WTC11 (cell line): ENCODE data around the gene ASB15. TPM values are rescaled to one million over a fixed set of nuclear protein-coding genes. Genes with fewer than 3 reads are reported as not detected.

Source experiments
- ATAC-seq: fragments of 200-7000 bp; cut with Tn5 transposase; 2 replicates; pipeline ENCODE4 v1.10.0; 2021; ENCODE audit warnings: mild to moderate bottlenecking, moderate library complexity
- CTCF ChIA-PET: fragments of 300-600 bp; sonication (Branson Sonifier 250); formaldehyde crosslinking; loops from one replicate; lab custom pipeline; 2021; ENCODE audit warnings: antibody characterized with exemption; lab: Charles Lee
- POLR2A ChIA-PET: fragments of 350-600 bp; sonication (Branson Sonifier 250); formaldehyde crosslinking; loops from one replicate; lab custom pipeline; 2021; ENCODE audit warnings: antibody characterized with exemption; lab: Charles Lee
- DNase-seq: peaks from one replicate; pipeline ENCODE4 v3.0.0; 2021; ENCODE audit warnings: low spot score
- H3K27ac Mint-ChIP-seq: 2 replicates; pipeline ENCODE4 v1.8.0; 2021; ENCODE audit warnings: mixed read lengths
- H3K27me3 Mint-ChIP-seq: 2 replicates; pipeline ENCODE4 v1.8.0; 2021; ENCODE audit warnings: low read depth, mild to moderate bottlenecking, moderate library complexity, mixed read lengths
- H3K36me3 Mint-ChIP-seq: 2 replicates; pipeline ENCODE4 v1.8.0; 2021; ENCODE audit warnings: mixed read lengths
- H3K4me1 Mint-ChIP-seq: 2 replicates; pipeline ENCODE4 v1.8.0; 2022; ENCODE audit warnings: mixed read lengths
- H3K4me3 Mint-ChIP-seq: 2 replicates; pipeline ENCODE4 v1.8.0; 2021; ENCODE audit warnings: mild to moderate bottlenecking, moderate library complexity, mixed read lengths
- H3K9me3 Mint-ChIP-seq: 2 replicates; pipeline ENCODE4 v1.8.0; 2021; ENCODE audit warnings: mixed read lengths
- EMX1 ChIP-seq: fragments of 250-450 bp; sonication (Bioruptor Pico); IDR thresholded peaks from 2 replicates; pipeline ENCODE4 v1.8.0; 2021; ENCODE audit warnings: mild to moderate bottlenecking
- ESRRA ChIP-seq: sonication (generic); formaldehyde crosslinking; IDR thresholded peaks from 2 replicates; pipeline ENCODE4 v1.8.1; 2022; ENCODE audit warnings: mild to moderate bottlenecking, missing genetic modification reagents, borderline replicate concordance
- GTF2I ChIP-seq: fragments of 250-450 bp; sonication (Bioruptor Pico); conservative IDR thresholded peaks from 2 replicates; pipeline ENCODE4 v1.4.0; 2021; ENCODE audit warnings: mild to moderate bottlenecking
- MXD4 ChIP-seq: fragments of 250-450 bp; sonication (Bioruptor Pico); IDR thresholded peaks from 2 replicates; pipeline ENCODE4 v1.8.0; 2021; ENCODE audit warnings: mild to moderate bottlenecking, moderate library complexity, borderline replicate concordance
- NR2C2 ChIP-seq: sonication (generic); formaldehyde crosslinking; IDR thresholded peaks from 2 replicates; pipeline ENCODE4 v1.8.0; 2022; ENCODE audit warnings: mild to moderate bottlenecking, missing genetic modification reagents
- OVOL2 ChIP-seq: fragments of 250-450 bp; sonication (Bioruptor Pico); IDR thresholded peaks from 2 replicates; pipeline ENCODE4 v1.9.0; 2021; ENCODE audit warnings: mild to moderate bottlenecking, borderline replicate concordance
- PRDM15 ChIP-seq: sonication (generic); formaldehyde crosslinking; IDR thresholded peaks from 2 replicates; pipeline ENCODE4 v1.8.0; 2022; ENCODE audit warnings: missing genetic modification reagents
- RELA ChIP-seq: sonication (generic); formaldehyde crosslinking; IDR thresholded peaks from 2 replicates; pipeline ENCODE4 v1.8.1; 2022; ENCODE audit warnings: missing genetic modification reagents, mild to moderate bottlenecking, borderline replicate concordance
- RORB ChIP-seq: fragments of 250-450 bp; sonication (Bioruptor Pico); IDR thresholded peaks from 2 replicates; pipeline ENCODE4 v1.9.0; 2021; ENCODE audit warnings: mild to moderate bottlenecking
- SMAD4 ChIP-seq: sonication (generic); formaldehyde crosslinking; IDR thresholded peaks from 2 replicates; pipeline ENCODE4 v1.8.0; 2022; ENCODE audit warnings: mild to moderate bottlenecking, missing genetic modification reagents
- SOX15 ChIP-seq: fragments of 250-450 bp; sonication (Bioruptor Pico); IDR thresholded peaks from 2 replicates; pipeline ENCODE4 v1.9.0; 2021; ENCODE audit warnings: mild to moderate bottlenecking
- ZNF317 ChIP-seq: sonication (generic); formaldehyde crosslinking; IDR thresholded peaks from 2 replicates; pipeline ENCODE4 v1.8.1; 2023; ENCODE audit warnings: low read depth, mild to moderate bottlenecking, moderate library complexity, missing genetic modification reagents, borderline replicate concordance
- ZNF416 ChIP-seq: fragments of 250-450 bp; sonication (Bioruptor Pico); IDR thresholded peaks from 2 replicates; pipeline ENCODE4 v1.9.0; 2021; ENCODE audit warnings: mild to moderate bottlenecking, inconsistent platforms
- total RNA-seq: library from RNA; stranded (reverse); gene quantifications from 3 replicates; pipeline ENCODE4 v1.2.3, GENCODE V29; 2021
- TF ChIP-seq, protein P1 (sequence below): sonication (generic); formaldehyde crosslinking; IDR thresholded peaks from 2 replicates; pipeline ENCODE4 v1.8.0; 2023; ENCODE audit warnings: missing genetic modification reagents
- TF ChIP-seq, protein P2 (sequence below): fragments of 250-450 bp; sonication (Bioruptor Pico); IDR thresholded peaks from 2 replicates; pipeline ENCODE4 v1.9.0; 2021; ENCODE audit warnings: mild to moderate bottlenecking, borderline replicate concordance
- TF ChIP-seq, protein P3 (sequence below): sonication (generic); formaldehyde crosslinking; conservative IDR thresholded peaks from 2 replicates; pipeline ENCODE4 v1.8.1; 2022; ENCODE audit warnings: mild to moderate bottlenecking, missing genetic modification reagents
- TF ChIP-seq, protein P4 (sequence below): sonication (generic); formaldehyde crosslinking; IDR thresholded peaks from 2 replicates; pipeline ENCODE4 v1.8.0; 2023; ENCODE audit warnings: mild to moderate bottlenecking, missing genetic modification reagents
- TF ChIP-seq, protein P5 (sequence below): sonication (generic); formaldehyde crosslinking; IDR thresholded peaks from 2 replicates; pipeline ENCODE4 v1.8.1; 2022; ENCODE audit warnings: low read depth, mild to moderate bottlenecking, moderate library complexity, missing genetic modification reagents, borderline replicate concordance

ASB15 gene
- total RNA-seq, 1 experiment from 2014 or later: not detected

GRCh38 chr7:123552641-123553040 is 49.0 kb upstream of the ASB15 start:
- Mint-ChIP-seq H3K4me3 (no peak overlapping the region), H3K9me3 (peaks cover 4% of the 10 kb centered on the region; the same call in 1 of the 2 replicates), H3K27me3 (no peaks in the 10 kb centered on the region), H3K4me1 (no peaks in the 10 kb centered on the region), H3K36me3 (peaks cover 28% of the 10 kb centered on the region), H3K27ac (no peak overlapping the region)
- no peak for DNase-seq
- no peak for TF ChIP-seq RORB (CRISPR knock-in tag)
- no peak for ATAC-seq
- ChIA-PET CTCF (interaction anchor here (1.5 kb wide), 1 partner anchor 72 kb away, joined by 3 read pairs; no protein-coding TSS in a partner anchor), POLR2A (no interaction called here)

DNA sequence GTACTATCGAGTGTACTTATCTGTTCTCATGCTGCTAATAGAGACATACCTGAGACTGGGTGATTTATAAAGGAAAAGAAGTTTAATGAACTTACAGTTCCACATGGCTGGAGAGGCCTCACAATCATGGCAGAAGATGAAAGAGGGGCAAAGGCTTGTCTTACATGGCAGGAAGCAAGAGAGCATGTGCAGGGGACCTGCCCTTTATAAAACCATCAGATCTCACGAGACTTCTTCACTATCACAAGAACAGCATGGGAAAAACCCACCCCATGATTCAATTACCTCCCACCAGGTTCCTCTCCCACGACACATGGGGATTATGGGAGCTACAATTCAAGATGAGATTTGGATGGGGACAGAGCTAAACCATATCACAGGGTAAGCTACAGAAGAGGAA is 48.5 kb upstream of the ASB15 start:
- peaks cover 28% of the 10 kb centered on the region for H3K36me3 Mint-ChIP-seq
- no peaks in the 10 kb centered on the region for H3K27me3 Mint-ChIP-seq
- no peak for DNase-seq
- H3K27ac Mint-ChIP-seq: no peak overlapping the region
- TF ChIP-seq GTF2I (CRISPR knock-in tag) (no peak), ZNF416 (CRISPR knock-in tag) (no peak), PRDM15 (CRISPR knock-in tag) (no peak), ZNF317 (CRISPR knock-in tag) (no peak), OVOL2 (CRISPR knock-in tag) (no peak), NR2C2 (CRISPR knock-in tag) (no peak), RELA (CRISPR knock-in tag) (no peak), SMAD4 (CRISPR knock-in tag) (no peak), RORB (CRISPR knock-in tag) (no peak)
- TF ChIP-seq, protein P1, sequence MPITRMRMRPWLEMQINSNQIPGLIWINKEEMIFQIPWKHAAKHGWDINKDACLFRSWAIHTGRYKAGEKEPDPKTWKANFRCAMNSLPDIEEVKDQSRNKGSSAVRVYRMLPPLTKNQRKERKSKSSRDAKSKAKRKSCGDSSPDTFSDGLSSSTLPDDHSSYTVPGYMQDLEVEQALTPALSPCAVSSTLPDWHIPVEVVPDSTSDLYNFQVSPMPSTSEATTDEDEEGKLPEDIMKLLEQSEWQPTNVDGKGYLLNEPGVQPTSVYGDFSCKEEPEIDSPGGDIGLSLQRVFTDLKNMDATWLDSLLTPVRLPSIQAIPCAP (CRISPR knock-in tag): no peak
- TF ChIP-seq, protein P2, sequence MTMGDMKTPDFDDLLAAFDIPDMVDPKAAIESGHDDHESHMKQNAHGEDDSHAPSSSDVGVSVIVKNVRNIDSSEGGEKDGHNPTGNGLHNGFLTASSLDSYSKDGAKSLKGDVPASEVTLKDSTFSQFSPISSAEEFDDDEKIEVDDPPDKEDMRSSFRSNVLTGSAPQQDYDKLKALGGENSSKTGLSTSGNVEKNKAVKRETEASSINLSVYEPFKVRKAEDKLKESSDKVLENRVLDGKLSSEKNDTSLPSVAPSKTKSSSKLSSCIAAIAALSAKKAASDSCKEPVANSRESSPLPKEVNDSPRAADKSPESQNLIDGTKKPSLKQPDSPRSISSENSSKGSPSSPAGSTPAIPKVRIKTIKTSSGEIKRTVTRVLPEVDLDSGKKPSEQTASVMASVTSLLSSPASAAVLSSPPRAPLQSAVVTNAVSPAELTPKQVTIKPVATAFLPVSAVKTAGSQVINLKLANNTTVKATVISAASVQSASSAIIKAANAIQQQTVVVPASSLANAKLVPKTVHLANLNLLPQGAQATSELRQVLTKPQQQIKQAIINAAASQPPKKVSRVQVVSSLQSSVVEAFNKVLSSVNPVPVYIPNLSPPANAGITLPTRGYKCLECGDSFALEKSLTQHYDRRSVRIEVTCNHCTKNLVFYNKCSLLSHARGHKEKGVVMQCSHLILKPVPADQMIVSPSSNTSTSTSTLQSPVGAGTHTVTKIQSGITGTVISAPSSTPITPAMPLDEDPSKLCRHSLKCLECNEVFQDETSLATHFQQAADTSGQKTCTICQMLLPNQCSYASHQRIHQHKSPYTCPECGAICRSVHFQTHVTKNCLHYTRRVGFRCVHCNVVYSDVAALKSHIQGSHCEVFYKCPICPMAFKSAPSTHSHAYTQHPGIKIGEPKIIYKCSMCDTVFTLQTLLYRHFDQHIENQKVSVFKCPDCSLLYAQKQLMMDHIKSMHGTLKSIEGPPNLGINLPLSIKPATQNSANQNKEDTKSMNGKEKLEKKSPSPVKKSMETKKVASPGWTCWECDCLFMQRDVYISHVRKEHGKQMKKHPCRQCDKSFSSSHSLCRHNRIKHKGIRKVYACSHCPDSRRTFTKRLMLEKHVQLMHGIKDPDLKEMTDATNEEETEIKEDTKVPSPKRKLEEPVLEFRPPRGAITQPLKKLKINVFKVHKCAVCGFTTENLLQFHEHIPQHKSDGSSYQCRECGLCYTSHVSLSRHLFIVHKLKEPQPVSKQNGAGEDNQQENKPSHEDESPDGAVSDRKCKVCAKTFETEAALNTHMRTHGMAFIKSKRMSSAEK (CRISPR knock-in tag): no peak
- TF ChIP-seq, protein P3, sequence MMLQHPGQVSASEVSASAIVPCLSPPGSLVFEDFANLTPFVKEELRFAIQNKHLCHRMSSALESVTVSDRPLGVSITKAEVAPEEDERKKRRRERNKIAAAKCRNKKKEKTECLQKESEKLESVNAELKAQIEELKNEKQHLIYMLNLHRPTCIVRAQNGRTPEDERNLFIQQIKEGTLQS (CRISPR knock-in tag): no peak
- TF ChIP-seq, all 79 proteins: peak for 0
- POLR2A ChIA-PET: no interaction called here
- ATAC-seq: no peak
- CTCF ChIA-PET: interaction anchor here (1.5 kb wide), 1 partner anchor 71 kb away, joined by 3 read pairs; no protein-coding TSS in a partner anchor
- Mint-ChIP-seq H3K4me1 (no peaks in the 10 kb centered on the region; the same call in 1 of the 2 replicates), H3K9me3 (peaks cover 4% of the 10 kb centered on the region; the same call in 1 of the 2 replicates), H3K4me3 (no peak overlapping the region)

GRCh38 chr7:123555484-123555883 is 46.1 kb upstream of the ASB15 start:
- Mint-ChIP-seq H3K27ac (no peak overlapping the region), H3K27me3 (no peaks in the 10 kb centered on the region), H3K4me3 (no peak overlapping the region), H3K9me3 (peaks cover 4% of the 10 kb centered on the region; the same call in 1 of the 2 replicates), H3K36me3 (peaks cover 18% of the 10 kb centered on the region), H3K4me1 (no peaks in the 10 kb centered on the region; the same call in 1 of the 2 replicates)
- CTCF ChIA-PET: no interaction called here
- no peak for DNase-seq
- TF ChIP-seq SOX15 (CRISPR knock-in tag) (no peak), EMX1 (CRISPR knock-in tag) (no peak), ESRRA (CRISPR knock-in tag) (no peak), MXD4 (CRISPR knock-in tag) (no peak), OVOL2 (CRISPR knock-in tag) (no peak)
- TF ChIP-seq, protein P4, sequence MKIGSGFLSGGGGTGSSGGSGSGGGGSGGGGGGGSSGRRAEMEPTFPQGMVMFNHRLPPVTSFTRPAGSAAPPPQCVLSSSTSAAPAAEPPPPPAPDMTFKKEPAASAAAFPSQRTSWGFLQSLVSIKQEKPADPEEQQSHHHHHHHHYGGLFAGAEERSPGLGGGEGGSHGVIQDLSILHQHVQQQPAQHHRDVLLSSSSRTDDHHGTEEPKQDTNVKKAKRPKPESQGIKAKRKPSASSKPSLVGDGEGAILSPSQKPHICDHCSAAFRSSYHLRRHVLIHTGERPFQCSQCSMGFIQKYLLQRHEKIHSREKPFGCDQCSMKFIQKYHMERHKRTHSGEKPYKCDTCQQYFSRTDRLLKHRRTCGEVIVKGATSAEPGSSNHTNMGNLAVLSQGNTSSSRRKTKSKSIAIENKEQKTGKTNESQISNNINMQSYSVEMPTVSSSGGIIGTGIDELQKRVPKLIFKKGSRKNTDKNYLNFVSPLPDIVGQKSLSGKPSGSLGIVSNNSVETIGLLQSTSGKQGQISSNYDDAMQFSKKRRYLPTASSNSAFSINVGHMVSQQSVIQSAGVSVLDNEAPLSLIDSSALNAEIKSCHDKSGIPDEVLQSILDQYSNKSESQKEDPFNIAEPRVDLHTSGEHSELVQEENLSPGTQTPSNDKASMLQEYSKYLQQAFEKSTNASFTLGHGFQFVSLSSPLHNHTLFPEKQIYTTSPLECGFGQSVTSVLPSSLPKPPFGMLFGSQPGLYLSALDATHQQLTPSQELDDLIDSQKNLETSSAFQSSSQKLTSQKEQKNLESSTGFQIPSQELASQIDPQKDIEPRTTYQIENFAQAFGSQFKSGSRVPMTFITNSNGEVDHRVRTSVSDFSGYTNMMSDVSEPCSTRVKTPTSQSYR (CRISPR knock-in tag): no peak
- TF ChIP-seq, protein P5, sequence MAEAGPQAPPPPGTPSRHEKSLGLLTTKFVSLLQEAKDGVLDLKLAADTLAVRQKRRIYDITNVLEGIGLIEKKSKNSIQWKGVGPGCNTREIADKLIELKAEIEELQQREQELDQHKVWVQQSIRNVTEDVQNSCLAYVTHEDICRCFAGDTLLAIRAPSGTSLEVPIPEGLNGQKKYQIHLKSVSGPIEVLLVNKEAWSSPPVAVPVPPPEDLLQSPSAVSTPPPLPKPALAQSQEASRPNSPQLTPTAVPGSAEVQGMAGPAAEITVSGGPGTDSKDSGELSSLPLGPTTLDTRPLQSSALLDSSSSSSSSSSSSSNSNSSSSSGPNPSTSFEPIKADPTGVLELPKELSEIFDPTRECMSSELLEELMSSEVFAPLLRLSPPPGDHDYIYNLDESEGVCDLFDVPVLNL: no peak
- POLR2A ChIA-PET: no interaction called here
- no peak for ATAC-seq
